Esophagus squamous epithelium (tissue), 4 donors: ENCODE results near the gene KIF1B.

ENCODE experiments used
- CTCF ChIP-seq, 6 experiments: fragments of 450-650 bp in 4 of 6; fragments of 200-600 bp in 2 of 6; sonication (generic) in 2 of 6; IDR thresholded peaks; one replicate each; pipeline ENCODE4 v1.5.1; 2016 to 2019; ENCODE audit warnings: antibody characterized with exemption in 6 of 6, mild to moderate bottlenecking in 4 of 6, moderate library complexity in 4 of 6
- POLR2A ChIP-seq, 4 donors: fragments of 450-650 bp; IDR thresholded peaks; one replicate each; pipeline ENCODE4 v1.6.1; 2017; ENCODE audit warnings: antibody characterized with exemption in 4 of 4, mild to moderate bottlenecking in 4 of 4, moderate library complexity in 3 of 4

DNA sequence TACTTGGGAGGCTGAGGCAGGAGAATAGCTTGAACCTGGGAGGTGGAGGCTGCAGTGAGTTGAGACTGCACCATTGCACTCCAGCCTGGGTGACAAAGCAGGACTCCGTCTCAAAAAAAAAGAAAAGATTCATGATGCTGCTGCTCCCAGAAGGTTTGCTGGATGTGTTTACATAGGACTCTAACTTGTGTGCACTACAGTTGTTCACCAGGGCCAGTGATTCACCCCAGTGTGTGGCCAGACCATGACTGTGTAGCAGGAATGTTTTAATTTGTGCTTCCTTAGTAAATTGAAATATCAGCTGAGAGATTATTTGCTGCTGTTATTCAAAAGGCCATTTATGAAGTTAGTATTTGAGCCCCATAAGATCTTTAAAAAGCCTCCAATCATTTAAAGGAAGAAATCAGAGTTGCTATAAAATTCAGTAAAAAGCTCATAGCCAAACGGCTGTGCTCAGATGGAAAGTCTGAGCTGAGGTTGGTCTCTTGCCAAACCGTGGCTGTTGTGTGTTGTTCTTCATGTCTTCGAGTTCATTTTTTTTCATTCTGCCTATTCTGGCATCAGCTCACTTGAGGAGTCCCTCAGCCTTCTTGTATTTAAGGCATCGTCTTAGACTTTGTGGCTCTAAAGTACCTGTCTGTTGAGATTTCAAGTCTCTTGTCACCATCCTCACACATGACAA lies 170.4 kb downstream of the KIF1B start:
- TF ChIP-seq CTCF (IDR thresholded peaks at IDR 0.05) (no peak), POLR2A (IDR thresholded peaks at IDR 0.05) (no peak)
